ENCODE data around the gene LRCH2. TPM values are rescaled to one million over a fixed set of nuclear protein-coding genes. Genes with fewer than 3 reads are reported as not detected.

The LRCH2 gene
- total and polyA plus RNA-seq, 10 donors, result 0.39 to 4.0 (median 2.8) TPM

GRCh38 chrX:115259238-115259875, 25.5 kb upstream of the LRCH2 start:
- WGBS, 5 donors, result 59 to 81% (median 78%) methylated on average over 3 of the region's 3 CpGs
- no peak for TF ChIP-seq CTCF (IDR thresholded peaks at IDR 0.05 in 8 of 11, conservative IDR thresholded peaks at IDR 0.05 in 3 of 11)
- TF ChIP-seq POLR2A (IDR thresholded peaks at IDR 0.05), result no peak
- no peak for TF ChIP-seq POLR2AphosphoS5 (IDR thresholded peaks at IDR 0.05)
- Histone ChIP-seq H3K27me3 (replicated peaks in 1 of 7) (peaks cover 0 to 8% (median 0%) of the 10 kb centered on the region in 7 donors), H3K9me3 (no peaks in the 10 kb centered on the region), H3K27ac (no peak overlapping the region), H3K4me3 (no peak overlapping the region), H3K4me1 (no peaks in the 10 kb centered on the region), H3K36me3 (no peaks in the 10 kb centered on the region)
- no peak for DNase-seq
- intact Hi-C loops (cut with DNase I; ENCODE audit: low total_unique reads), result no loop called here

- Histone ChIP-seq H3K27me3 (replicated peaks in 1 of 7) (peaks cover 0 to 8% (median 0%) of the 10 kb centered on the region in 7 donors), H3K36me3 (no peaks in the 10 kb centered on the region), H3K4me3 (no peak overlapping the region), H3K4me1 (no peaks in the 10 kb centered on the region), H3K9me3 (no peaks in the 10 kb centered on the region), H3K27ac (no peak overlapping the region)
- intact Hi-C loops (cut with DNase I; ENCODE audit: low total_unique reads), result no loop called here
- TF ChIP-seq POLR2AphosphoS5 (IDR thresholded peaks at IDR 0.05) (no peak), CTCF (IDR thresholded peaks at IDR 0.05 in 8 of 11, conservative IDR thresholded peaks at IDR 0.05 in 3 of 11) (no peak), POLR2A (IDR thresholded peaks at IDR 0.05) (no peak)
- no peak for DNase-seq
Measured at GRCh38 chrX:115257711-115258110, 23.8 kb upstream of the LRCH2 start.

- H3K4me1 ChIP-seq, result no peaks in the 10 kb centered on the region
- no peaks in the 10 kb centered on the region for H3K9me3 ChIP-seq
- no peaks in the 10 kb centered on the region for H3K27me3 ChIP-seq (replicated peaks in 1 of 7)
- WGBS, 5 donors, result 78 to 100% (median 88%) methylated on average over 2 of the region's 2 CpGs
- H3K4me3 ChIP-seq, result no peak overlapping the region
- H3K36me3 ChIP-seq, result no peaks in the 10 kb centered on the region
- no peak overlapping the region for H3K27ac ChIP-seq
- no peak for DNase-seq
- intact Hi-C loops (cut with DNase I; ENCODE audit: low total_unique reads), result no loop called here
- TF ChIP-seq POLR2AphosphoS5 (IDR thresholded peaks at IDR 0.05), result no peak
- no peak for TF ChIP-seq CTCF (IDR thresholded peaks at IDR 0.05 in 8 of 11, conservative IDR thresholded peaks at IDR 0.05 in 3 of 11)
- no peak for TF ChIP-seq POLR2A (IDR thresholded peaks at IDR 0.05)
Measured at GRCh38 chrX:115255003-115255402, 21.1 kb upstream of the LRCH2 start.

GRCh38 chrX:115251458-115252233, 17.8 kb upstream of the LRCH2 start:
- intact Hi-C loops (cut with DNase I; ENCODE audit: low total_unique reads), result no loop called here
- no peak overlapping the region for H3K27ac ChIP-seq
- no peak for TF ChIP-seq CTCF (IDR thresholded peaks at IDR 0.05 in 8 of 11, conservative IDR thresholded peaks at IDR 0.05 in 3 of 11)
- no peak overlapping the region for H3K4me3 ChIP-seq
- 57 to 79% (median 67%) methylated on average over 2 of the region's 2 CpGs for WGBS, 5 donors
- no peak for DNase-seq
- no peaks in the 10 kb centered on the region for H3K36me3 ChIP-seq
- H3K27me3 ChIP-seq (replicated peaks in 1 of 7), result peaks cover 0 to 11% (median 0%) of the 10 kb centered on the region in 7 donors
- H3K9me3 ChIP-seq, result no peaks in the 10 kb centered on the region
- H3K4me1 ChIP-seq, result no peaks in the 10 kb centered on the region
